GM12874 (cell line): ENCODE results near the gene SLC35F3.

ENCODE experiments used
- CTCF ChIP-seq: IDR thresholded peaks from 2 replicates; pipeline ENCODE4 v1.5.1; 2011; ENCODE audit warnings: low read depth, mild to moderate bottlenecking, control low read depth, low read length, moderate library complexity; ENCODE audit not compliant: insufficient read depth

Gene SLC35F3

GRCh38 chr1:233868461-233868860, 36.0 kb upstream of the SLC35F3 start:
- TF ChIP-seq CTCF, result no peak

- no peak for TF ChIP-seq CTCF
Measured at GRCh38 chr1:233869680-233870079, 34.8 kb upstream of the SLC35F3 start.

GRCh38 chr1:233873666-233874065, 30.8 kb upstream of the SLC35F3 start:
- no peak for TF ChIP-seq CTCF

- no peak for TF ChIP-seq CTCF
Measured at GRCh38 chr1:233879841-233880240, 24.6 kb upstream of the SLC35F3 start.

GRCh38 chr1:233883671-233884070, 20.8 kb upstream of the SLC35F3 start:
- TF ChIP-seq CTCF, result no peak

- no peak for TF ChIP-seq CTCF
Measured at GRCh38 chr1:233884461-233885151, 19.9 kb upstream of the SLC35F3 start.

- no peak for TF ChIP-seq CTCF
Measured at GRCh38 chr1:233885196-233885920, 19.1 kb upstream of the SLC35F3 start.
